DOHH2 (cell line): ENCODE data around the gene POU2F2.

ENCODE experiments used
- H3F3A ChIP-seq: fragments of 200-600 bp; sonication (generic), shearing (Covaris generic); 2 replicates; pipeline ENCODE4 v1.6.0; 2016; ENCODE audit warnings: antibody characterized with exemption, mild to moderate bottlenecking; ENCODE audit not compliant: control insufficient read depth, insufficient read depth
- H3K27ac ChIP-seq: fragments of 200-600 bp; sonication (generic); 2 replicates; pipeline ENCODE4 v1.5.1; 2014; ENCODE audit warnings: low read depth, mild to moderate bottlenecking, low read length, moderate library complexity
- H3K27me3 ChIP-seq: fragments of 200-600 bp; sonication (generic); 2 replicates; pipeline ENCODE4 v1.6.1; 2014; ENCODE audit warnings: mild to moderate bottlenecking, low read length, mixed read lengths; ENCODE audit not compliant: control insufficient read depth
- H3K36me3 ChIP-seq: fragments of 200-600 bp; sonication (generic); 2 replicates; pipeline ENCODE4 v1.6.1; 2014; ENCODE audit warnings: mild to moderate bottlenecking, low read length, moderate library complexity, mixed read lengths; ENCODE audit not compliant: control insufficient read depth
- H3K4me1 ChIP-seq: fragments of 200-600 bp; sonication (generic); 2 replicates; pipeline ENCODE4 v1.6.1; 2014; ENCODE audit warnings: mild to moderate bottlenecking, low read length, mixed read lengths; ENCODE audit not compliant: control insufficient read depth
- H3K4me2 ChIP-seq: fragments of 200-600 bp; sonication (generic); 2 replicates; pipeline ENCODE4 v1.6.0; 2014; ENCODE audit warnings: mild to moderate bottlenecking, low read length, moderate library complexity
- H3K4me3 ChIP-seq: fragments of 200-600 bp; sonication (generic); 2 replicates; pipeline ENCODE4 v1.5.1; 2014; ENCODE audit warnings: mild to moderate bottlenecking, low read length, mixed read lengths
- H3K79me2 ChIP-seq: fragments of 200-600 bp; sonication (generic); 2 replicates; pipeline ENCODE4 v1.6.1; 2014; ENCODE audit warnings: mild to moderate bottlenecking, low read length, mixed read lengths; ENCODE audit not compliant: control insufficient read depth
- H3K9me2 ChIP-seq: fragments of 200-600 bp; sonication (generic); replicated peaks from 2 replicates; pipeline ENCODE4 v1.6.1; 2014; ENCODE audit warnings: mild to moderate bottlenecking, low read length, mixed read lengths; ENCODE audit not compliant: control insufficient read depth
- H3K9me3 ChIP-seq: fragments of 200-600 bp; sonication (generic); 2 replicates; pipeline ENCODE4 v1.6.1; 2014; ENCODE audit warnings: antibody characterized with exemption, low read length, mixed read lengths; ENCODE audit not compliant: control insufficient read depth, insufficient read depth
- H4K20me1 ChIP-seq: fragments of 200-600 bp; sonication (generic); 2 replicates; pipeline ENCODE4 v1.6.0; 2014; ENCODE audit warnings: low read depth, mild to moderate bottlenecking, antibody characterized with exemption, low read length, moderate library complexity; ENCODE audit not compliant: control insufficient read depth, insufficient read depth
- EZH2phosphoT487 ChIP-seq: fragments of 200-600 bp; sonication (generic); IDR thresholded peaks from 2 replicates; pipeline ENCODE4 v1.6.1; 2017; ENCODE audit warnings: borderline replicate concordance, mild to moderate bottlenecking, antibody characterized with exemption, low read length, moderate library complexity, mixed read lengths
- TF ChIP-seq, protein P1 (sequence below): fragments of 200-600 bp; sonication (generic); IDR thresholded peaks from one replicate; pipeline ENCODE4 v1.5.1; 2014; ENCODE audit warnings: antibody characterized with exemption, mild to moderate bottlenecking, low read depth, low read length; ENCODE audit not compliant: poor library complexity, severe bottlenecking

POU2F2 gene

DNA sequence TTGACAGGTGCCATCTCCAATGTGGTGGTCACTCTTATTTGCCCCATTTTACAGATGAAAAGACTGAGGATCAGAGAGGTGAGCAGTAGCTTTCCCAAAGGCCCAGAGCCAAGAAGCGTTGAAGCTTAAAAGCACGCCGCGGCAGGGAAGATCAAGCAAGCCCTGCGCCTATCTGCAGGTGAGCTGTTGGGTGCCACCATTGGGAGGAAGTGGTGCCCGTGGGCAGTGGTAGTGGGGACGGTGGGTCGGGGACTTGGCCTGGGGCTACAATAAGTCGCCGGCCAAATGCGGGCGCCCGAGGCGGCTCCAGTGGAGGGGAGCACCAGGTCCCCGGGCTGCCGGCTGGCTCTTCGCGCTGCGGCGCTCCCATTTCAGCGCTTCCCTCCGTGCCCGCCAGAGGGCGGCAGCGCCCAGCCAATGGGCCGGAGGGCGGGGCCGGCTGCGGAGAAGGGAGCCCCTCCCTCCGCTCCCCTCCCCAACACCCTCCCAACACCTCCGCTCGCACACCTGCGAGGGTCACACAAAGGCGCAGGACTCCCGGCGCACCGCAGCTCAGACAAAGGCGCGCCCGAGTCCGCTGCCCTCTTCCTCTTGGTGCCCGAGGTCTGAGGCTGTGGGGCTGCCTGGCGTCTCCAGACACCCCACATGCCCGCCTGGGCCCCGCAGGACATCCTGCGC, 744 bp upstream of the POU2F2 start:
- Histone ChIP-seq H4K20me1 (no peaks in the 10 kb centered on the region), H3K27ac (peak overlapping the region; percentile 98), H3K4me1 (peaks cover 70% of the 10 kb centered on the region), H3K36me3 (peaks cover 42% of the 10 kb centered on the region), H3K4me3 (peak overlapping the region; percentile 82), H3K79me2 (peaks cover 50% of the 10 kb centered on the region), H3F3A (peaks cover 17% of the 10 kb centered on the region), H3K4me2 (peak overlapping the region; percentile 87), H3K9me2 (no peaks in the 10 kb centered on the region), H3K27me3 (no peaks in the 10 kb centered on the region), H3K9me3 (no peaks in the 10 kb centered on the region)
- no peak for TF ChIP-seq EZH2phosphoT487
- TF ChIP-seq, protein P1, sequence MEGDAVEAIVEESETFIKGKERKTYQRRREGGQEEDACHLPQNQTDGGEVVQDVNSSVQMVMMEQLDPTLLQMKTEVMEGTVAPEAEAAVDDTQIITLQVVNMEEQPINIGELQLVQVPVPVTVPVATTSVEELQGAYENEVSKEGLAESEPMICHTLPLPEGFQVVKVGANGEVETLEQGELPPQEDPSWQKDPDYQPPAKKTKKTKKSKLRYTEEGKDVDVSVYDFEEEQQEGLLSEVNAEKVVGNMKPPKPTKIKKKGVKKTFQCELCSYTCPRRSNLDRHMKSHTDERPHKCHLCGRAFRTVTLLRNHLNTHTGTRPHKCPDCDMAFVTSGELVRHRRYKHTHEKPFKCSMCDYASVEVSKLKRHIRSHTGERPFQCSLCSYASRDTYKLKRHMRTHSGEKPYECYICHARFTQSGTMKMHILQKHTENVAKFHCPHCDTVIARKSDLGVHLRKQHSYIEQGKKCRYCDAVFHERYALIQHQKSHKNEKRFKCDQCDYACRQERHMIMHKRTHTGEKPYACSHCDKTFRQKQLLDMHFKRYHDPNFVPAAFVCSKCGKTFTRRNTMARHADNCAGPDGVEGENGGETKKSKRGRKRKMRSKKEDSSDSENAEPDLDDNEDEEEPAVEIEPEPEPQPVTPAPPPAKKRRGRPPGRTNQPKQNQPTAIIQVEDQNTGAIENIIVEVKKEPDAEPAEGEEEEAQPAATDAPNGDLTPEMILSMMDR = peak; percentile 86

DNA sequence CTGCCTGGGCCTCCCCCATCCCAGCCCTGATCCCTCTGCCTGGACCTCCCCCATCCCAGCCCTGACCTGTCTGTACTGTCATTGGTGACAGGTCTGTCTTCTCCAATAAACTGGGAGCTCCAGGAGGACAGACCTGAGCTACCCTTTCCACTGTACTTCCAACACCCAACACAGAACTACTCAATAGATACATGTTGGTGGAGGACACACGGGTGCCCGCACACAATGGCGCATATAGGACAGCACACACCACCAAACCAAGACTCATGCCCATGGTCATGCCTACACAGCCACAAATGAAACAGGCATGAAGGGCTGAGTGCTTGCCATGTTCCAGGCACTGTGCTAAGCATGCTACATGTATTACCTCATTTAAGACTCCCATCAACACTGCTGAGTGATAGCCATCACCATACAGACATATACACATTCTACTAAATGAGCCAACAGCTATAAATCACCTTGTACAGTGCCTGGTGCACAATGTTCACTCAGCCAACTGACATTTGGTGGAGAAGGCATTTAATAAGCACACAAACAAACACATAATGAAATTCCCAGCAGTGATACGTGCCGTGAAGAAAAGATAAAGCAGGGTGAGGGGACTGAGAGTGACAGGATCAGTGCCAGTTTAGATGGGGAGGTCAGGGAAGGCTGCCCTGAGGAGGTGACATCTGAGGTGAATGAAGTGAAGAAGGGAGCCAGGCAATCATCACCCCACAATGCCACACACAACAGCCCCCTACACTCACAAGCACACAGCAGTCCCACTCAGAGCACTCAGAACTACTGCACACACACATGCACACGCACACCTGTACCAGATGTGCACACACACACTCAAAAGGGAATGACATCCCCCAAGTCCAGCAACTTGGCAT, 857 bp downstream of the POU2F2 start:
- no peaks in the 10 kb centered on the region for H3K9me2 ChIP-seq
- TF ChIP-seq EZH2phosphoT487 = no peak
- TF ChIP-seq, protein P1 = peak; percentile 15
- peak overlapping the region; percentile 98 for H3K27ac ChIP-seq
- H3K79me2 ChIP-seq = peaks cover 66% of the 10 kb centered on the region
- peaks cover 79% of the 10 kb centered on the region for H3K4me1 ChIP-seq
- no peaks in the 10 kb centered on the region for H3K27me3 ChIP-seq
- H3K9me3 ChIP-seq = no peaks in the 10 kb centered on the region
- H3K4me2 ChIP-seq = peak overlapping the region; percentile 87
- H3K36me3 ChIP-seq = peaks cover 50% of the 10 kb centered on the region
- H3F3A ChIP-seq = peaks cover 17% of the 10 kb centered on the region
- no peaks in the 10 kb centered on the region for H4K20me1 ChIP-seq
- peak overlapping the region; percentile 82 for H3K4me3 ChIP-seq

DNA sequence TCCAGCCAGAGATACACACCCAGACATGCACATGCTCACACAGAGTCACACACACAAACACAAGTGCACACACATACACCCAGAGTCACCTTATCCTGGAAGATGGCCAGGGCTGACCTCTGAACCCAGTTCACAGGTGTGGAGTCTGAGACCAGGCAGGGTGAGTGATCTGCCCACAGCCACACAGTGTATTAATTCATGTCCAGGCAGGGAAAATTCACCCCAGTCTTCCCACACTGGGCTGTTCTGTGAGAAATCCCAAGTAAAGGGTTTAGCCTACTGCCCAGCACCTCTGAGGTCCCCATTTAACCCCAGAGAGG, 2.0 kb downstream of the POU2F2 start:
- no peaks in the 10 kb centered on the region for H3K27me3 ChIP-seq
- H4K20me1 ChIP-seq = no peaks in the 10 kb centered on the region
- peaks cover 78% of the 10 kb centered on the region for H3K79me2 ChIP-seq
- no peaks in the 10 kb centered on the region for H3K9me2 ChIP-seq
- peaks cover 79% of the 10 kb centered on the region for H3K4me1 ChIP-seq
- no peaks in the 10 kb centered on the region for H3K9me3 ChIP-seq
- H3K4me3 ChIP-seq = peak overlapping the region; percentile 82
- TF ChIP-seq EZH2phosphoT487 = no peak
- TF ChIP-seq, protein P1 = no peak
- peaks cover 9% of the 10 kb centered on the region for H3F3A ChIP-seq
- H3K27ac ChIP-seq = peak overlapping the region; percentile 98
- peak overlapping the region; percentile 87 for H3K4me2 ChIP-seq
- H3K36me3 ChIP-seq = peaks cover 60% of the 10 kb centered on the region
